ENCODE data around the gene TECTA.
"Not testable (repeated sequence)": the region's sequence is repeated elsewhere in the genome, so short reads cannot be mapped to it uniquely, and the experiment has no call there.

Gene TECTA

DNA sequence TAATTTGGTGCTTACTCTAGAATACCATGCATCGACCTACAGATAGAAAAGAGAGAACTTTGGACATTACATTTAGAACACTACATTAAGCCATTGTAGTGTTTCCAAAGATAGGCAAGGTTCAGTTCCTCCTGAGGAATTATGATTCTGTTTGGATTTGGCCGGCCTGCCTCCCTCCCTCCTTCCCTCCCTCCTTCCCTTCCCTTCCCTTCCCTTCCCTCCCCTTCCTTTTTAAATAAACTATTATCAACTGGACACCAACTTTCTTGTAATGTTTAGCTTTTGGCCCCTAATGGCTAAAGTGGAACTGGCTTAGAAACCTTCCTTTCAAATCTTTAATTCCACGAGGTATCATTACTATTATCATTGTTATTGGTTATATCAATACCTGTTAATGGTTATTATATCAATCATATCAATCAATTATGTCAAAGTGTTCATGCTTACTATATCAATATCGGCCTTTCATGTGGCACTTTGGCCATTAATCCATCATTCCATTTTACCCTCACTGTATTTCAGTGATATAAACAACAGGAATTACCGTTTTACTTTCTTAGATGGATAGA, 60.4 kb downstream of the TECTA start:
- DNase-seq (ENCODE audit: low read depth in 1 of 2, low spot score in 1 of 2): no peak

GRCh38 chr11:121163658-121164308, 62.7 kb downstream of the TECTA start:
- DNase-seq (ENCODE audit: low read depth in 1 of 2, low spot score in 1 of 2): no peak

DNA sequence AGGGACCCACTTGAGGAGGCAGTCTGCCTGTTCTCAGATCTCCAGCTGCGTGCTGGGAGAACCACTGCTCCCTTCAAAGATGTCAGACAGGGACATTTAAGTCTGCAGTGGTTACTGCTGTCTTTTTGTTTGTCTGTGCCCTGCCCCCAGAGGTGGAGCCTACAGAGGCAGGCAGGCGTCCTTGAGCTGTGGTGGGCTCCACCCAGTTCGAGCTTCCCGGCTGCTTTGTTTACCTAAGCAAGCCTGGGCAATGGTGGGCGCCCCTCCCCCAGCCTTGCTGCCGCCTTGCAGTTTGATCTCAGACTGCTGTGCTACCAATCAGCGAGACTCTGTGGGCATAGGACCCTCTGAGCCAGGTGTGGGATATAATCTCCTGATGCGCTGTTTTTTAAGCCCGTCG, 76.6 kb downstream of the TECTA start:
- not testable (repeated sequence) for DNase-seq (ENCODE audit: low read depth in 1 of 2, low spot score in 1 of 2)

DNA sequence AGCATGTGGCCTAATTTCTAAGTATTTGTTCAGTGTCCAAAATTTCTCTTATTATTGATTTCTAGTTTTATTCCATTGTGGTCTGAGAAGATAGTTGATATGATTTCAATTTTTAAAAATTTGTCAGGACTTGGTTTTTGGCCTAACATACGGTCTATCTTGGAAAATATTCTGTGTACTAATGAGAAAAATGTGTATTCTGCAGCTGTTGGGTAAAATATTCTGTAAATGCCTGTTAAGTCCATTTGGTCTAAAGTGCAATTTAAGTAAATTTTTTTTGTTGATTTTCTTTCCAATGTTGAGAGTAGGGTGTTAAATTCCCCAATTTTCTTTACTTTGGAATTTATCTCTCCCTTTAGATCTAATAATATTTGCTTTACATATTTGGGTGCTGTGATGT, 78.3 kb downstream of the TECTA start:
- DNase-seq (ENCODE audit: low read depth in 1 of 2, low spot score in 1 of 2): no peak

DNA sequence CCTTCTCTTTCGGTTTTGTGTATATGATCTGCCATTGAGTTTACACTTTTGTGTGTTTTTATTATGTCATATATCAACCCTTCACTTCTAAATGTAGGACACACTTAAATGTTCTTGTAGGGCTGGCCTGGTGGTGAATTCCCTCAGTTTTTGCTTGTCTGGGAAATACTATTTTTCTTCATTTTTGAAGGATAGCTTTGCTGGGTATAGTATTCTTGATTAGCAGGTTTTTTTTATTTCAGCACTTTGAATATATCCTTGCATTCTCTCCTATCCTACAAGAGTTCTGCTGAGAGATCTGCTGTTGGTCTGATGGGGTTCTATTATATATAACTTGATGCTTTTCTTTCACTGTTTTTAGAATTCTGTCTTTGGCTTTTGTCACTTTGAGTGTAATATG, 79.1 kb downstream of the TECTA start:
- no peak for DNase-seq (ENCODE audit: low read depth in 1 of 2, low spot score in 1 of 2)

DNA sequence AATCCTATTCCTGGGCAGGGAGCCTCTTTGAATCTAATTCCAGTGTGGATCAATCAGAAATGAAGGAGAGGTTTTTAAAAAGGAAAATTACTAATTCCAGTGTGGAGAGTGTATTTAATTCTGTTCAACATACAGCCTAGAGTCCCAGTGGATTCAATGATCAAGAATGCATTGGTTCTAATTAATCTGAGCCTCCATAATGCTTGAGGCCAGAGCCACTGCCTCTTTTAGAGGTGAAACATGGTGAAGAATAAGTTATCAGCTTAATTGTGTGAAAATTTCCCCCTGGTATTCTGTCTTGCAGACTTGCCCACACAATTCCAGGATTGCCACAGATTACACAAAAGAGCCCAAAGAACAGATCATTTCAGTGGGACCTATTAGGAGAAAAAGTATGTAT, 87.7 kb downstream of the TECTA start:
- no peak for DNase-seq (ENCODE audit: low read depth in 1 of 2, low spot score in 1 of 2)

- no peak for DNase-seq (ENCODE audit: low read depth in 1 of 2, low spot score in 1 of 2)
Observed at GRCh38 chr11:121191818-121192217, 90.8 kb downstream of the TECTA start.

DNA sequence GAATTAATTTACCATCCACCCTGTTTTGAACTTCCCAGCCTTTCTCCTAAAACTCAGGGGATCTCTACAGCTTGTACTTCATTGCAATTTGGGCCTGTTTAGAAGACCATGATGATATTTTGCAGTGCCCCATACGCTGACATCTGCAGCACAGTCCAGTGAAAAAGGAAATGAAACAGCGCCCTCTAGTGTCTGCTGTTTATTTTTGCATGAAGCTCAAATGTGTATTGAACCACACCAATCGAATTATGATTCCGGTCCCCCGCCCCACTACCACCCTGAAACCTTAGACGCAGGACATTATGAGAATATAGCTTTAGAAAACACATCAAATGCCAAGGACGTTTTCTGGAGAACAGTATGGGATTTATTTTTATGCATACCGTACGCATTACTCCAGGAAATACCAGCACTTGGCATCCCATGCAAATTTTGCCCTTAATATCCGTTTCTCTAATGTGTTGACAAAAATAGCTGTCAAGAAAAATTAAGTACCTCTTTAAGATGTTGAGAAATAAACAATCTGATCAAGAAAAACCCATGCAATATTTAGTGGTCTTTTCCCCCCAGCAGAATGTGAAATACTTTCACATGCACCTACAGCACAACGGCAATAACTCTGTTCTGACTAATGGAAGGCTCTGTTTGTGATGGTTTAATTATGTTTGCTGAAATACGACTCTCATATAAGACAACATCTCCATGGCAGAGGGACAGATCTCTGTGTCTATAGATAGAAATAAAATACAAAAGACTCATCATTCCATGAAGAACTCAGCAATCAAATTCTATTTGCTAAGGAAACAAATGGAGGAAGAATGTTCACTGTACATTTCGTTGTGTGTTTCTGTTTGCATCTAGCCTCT, 93.9 kb downstream of the TECTA start:
- DNase-seq (ENCODE audit: low read depth in 1 of 2, low spot score in 1 of 2): peak in 1 of 2 donors; percentile 66

GRCh38 chr11:121198491-121198890, 97.4 kb downstream of the TECTA start:
- DNase-seq (ENCODE audit: low read depth in 1 of 2, low spot score in 1 of 2): no peak

DNA sequence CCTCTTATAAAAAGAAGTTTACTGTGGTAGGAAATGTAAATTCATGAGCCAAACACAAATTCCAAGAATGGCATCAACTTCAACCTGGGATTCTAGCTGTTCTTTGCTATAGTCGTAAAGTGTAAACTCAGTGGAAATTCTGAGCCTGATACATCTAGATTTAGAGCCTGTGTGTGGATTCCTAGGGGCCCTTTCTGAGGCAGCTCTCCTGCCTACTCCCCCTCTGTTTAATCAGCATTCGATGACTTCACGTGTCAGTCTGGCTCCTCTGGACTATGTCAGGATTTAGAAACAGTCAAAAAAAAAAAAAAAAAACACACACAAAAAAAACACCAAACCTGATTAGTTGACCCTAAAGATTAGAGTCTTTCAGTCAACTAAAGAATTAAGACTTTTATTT, 98.5 kb downstream of the TECTA start:
- DNase-seq (ENCODE audit: low read depth in 1 of 2, low spot score in 1 of 2): no peak

DNA sequence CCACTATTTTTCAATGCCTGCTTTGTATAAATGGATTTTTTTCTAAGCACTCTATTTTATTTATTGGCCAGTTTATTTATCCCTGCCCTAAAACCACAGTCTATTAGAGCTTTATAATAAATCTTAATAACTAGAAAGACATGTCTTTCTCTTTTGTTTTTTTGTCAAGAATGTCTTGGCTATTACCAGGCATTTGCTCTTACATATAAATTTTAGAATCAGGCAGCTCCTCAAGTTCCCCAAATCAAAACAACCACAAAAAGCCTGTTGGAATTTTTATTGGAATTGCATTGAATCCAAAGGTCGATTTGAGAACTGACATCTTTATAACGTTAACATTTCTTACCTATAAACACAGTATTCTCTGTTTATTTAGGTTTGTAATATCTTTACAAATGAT, 105.8 kb downstream of the TECTA start:
- no peak for DNase-seq (ENCODE audit: low read depth in 1 of 2, low spot score in 1 of 2)

- DNase-seq (ENCODE audit: low read depth in 1 of 2, low spot score in 1 of 2): no peak
Observed at GRCh38 chr11:121207485-121208115, 106.6 kb downstream of the TECTA start.

DNA sequence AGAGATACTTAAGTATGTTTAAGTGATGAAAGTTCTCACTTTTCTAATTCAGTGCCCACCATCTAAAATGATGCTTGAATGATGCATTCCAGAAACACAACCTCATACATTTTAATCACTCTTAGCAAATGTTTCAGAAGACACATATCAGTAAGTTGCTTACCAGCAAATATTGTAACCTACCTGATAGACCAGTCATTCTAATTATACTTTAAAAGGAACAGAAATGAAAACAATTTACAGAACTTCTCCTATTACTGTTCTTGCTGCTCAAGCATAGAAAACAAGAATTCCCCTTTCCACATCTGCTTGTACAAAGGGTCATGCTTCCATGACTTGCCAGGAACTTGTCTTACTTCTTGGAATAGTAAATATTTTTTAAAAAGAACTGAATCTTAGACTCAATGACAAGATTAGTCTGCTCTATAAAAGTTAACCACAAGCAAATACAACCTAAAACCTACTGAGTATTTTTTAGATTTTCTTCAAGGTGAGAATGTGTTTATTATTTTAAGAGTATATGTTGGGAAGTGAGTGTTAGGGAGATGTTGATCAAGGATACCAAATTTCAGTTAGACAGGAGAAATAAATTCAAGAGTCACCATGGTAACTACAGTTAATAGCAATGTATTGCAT, 109.5 kb downstream of the TECTA start:
- no peak for DNase-seq (ENCODE audit: low read depth in 1 of 2, low spot score in 1 of 2)

DNA sequence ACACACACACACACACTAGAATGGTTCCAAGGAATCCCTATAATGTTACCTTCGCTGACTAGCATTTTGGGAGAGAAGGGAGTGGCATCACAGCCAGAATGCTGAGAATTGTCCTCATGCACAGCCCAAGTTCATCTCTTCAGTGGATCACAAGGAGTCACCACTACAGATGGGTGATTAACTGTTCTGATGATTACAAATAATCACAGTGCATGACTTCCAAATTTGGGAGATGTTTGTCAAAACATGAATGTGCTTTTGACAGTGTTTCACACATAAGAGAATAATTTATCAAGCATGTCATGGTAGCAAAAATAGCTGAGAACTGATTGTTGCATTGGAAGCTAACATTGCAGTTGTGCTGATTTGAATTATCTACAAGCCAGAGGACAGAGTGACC, 110.6 kb downstream of the TECTA start:
- DNase-seq (ENCODE audit: low read depth in 1 of 2, low spot score in 1 of 2): no peak

- DNase-seq (ENCODE audit: low read depth in 1 of 2, low spot score in 1 of 2): no peak
Observed at GRCh38 chr11:121212536-121213361, 111.7 kb downstream of the TECTA start.

- DNase-seq (ENCODE audit: low read depth in 1 of 2, low spot score in 1 of 2): no peak
Observed at GRCh38 chr11:121213362-121213893, 112.4 kb downstream of the TECTA start.

- no peak for DNase-seq (ENCODE audit: low read depth in 1 of 2, low spot score in 1 of 2)
Observed at GRCh38 chr11:121214861-121215260, 113.8 kb downstream of the TECTA start.

GRCh38 chr11:121221496-121222200, 120.6 kb downstream of the TECTA start:
- DNase-seq (ENCODE audit: low read depth in 1 of 2, low spot score in 1 of 2): no peak

GRCh38 chr11:121223161-121223560, 122.1 kb downstream of the TECTA start:
- DNase-seq (ENCODE audit: low read depth in 1 of 2, low spot score in 1 of 2): no peak

DNA sequence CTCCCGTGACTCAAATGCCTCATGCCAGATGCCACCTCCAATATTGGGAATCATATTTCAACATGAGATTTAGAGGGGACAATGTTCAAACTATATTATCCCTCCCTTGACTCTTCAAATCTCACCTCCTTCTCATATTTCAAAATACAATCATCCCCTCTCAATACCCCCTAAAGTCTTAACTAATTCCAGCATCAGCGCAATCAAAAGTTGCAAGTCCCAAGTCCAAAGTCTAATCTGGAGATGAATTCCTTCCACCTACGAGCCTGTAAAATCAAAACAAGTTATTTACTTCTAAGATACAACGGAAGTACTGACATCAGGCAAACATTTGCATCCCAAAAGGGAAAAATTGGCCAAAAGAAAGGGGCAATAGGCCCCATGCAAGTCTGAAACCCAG, 124.3 kb downstream of the TECTA start:
- no peak for DNase-seq (ENCODE audit: low read depth in 1 of 2, low spot score in 1 of 2)

All from activated CD4-positive, alpha-beta T cell treated with anti-CD3 and anti-CD28 coated beads, Interleukin-2, amount 50 U/mL, for 24 hours (primary cell).